Mucosa of stomach (tissue), 1 donor: ENCODE results near the gene AVL9.

ENCODE experiments used
- H3K27me3 ChIP-seq: one replicate; pipeline ENCODE4 v1.7.0; 2013; ENCODE audit warnings: mild to moderate bottlenecking, low read length; ENCODE audit not compliant: control insufficient read depth, insufficient read depth
- H3K36me3 ChIP-seq: one replicate; pipeline ENCODE4 v1.7.0; 2013; ENCODE audit warnings: low read length; ENCODE audit not compliant: control insufficient read depth, insufficient read depth
- H3K4me1 ChIP-seq: one replicate; pipeline ENCODE4 v1.7.0; 2013; ENCODE audit warnings: mild to moderate bottlenecking, low read length; ENCODE audit not compliant: control insufficient read depth, insufficient read depth
- H3K4me3 ChIP-seq: one replicate; pipeline ENCODE4 v1.7.0; 2013; ENCODE audit warnings: low read length
- H3K9ac ChIP-seq: one replicate; pipeline ENCODE4 v1.7.0; 2013; ENCODE audit warnings: mild to moderate bottlenecking, low read length, moderate library complexity
- H3K9me3 ChIP-seq: one replicate; pipeline ENCODE4 v1.7.0; 2013; ENCODE audit warnings: mild to moderate bottlenecking, low read length, moderate library complexity; ENCODE audit not compliant: control insufficient read depth
- donor health status: Pancreatic carcinoma.

The AVL9 gene

DNA sequence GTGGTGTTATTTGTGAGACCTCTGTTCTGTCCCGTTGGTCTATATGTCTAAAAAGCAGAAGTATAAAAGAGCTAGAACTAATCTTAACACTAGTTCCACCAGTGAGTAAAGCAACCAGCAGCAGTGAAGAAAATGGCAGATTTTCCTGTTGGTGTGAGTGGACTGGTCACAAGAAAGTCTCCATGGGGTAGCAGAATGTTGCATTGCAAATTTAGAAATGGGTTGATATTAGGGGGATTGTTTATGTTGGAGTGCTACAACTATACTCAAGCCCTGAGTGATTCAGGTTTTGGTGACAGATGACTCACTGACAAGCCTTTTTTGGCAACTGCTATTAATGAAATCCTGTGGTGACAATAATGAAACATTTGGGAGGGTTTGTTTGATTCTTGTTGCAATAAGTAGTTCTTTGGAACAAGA, 5.6 kb downstream of the AVL9 start:
- no peak overlapping the region for H3K9ac ChIP-seq
- no peaks in the 10 kb centered on the region for H3K36me3 ChIP-seq
- H3K27me3 ChIP-seq: no peaks in the 10 kb centered on the region
- no peak overlapping the region for H3K4me3 ChIP-seq
- peaks cover 6% of the 10 kb centered on the region for H3K4me1 ChIP-seq
- H3K9me3 ChIP-seq: no peaks in the 10 kb centered on the region

- peaks cover 4% of the 10 kb centered on the region for H3K4me1 ChIP-seq
Observed at GRCh38 chr7:32501522-32501921, 6.2 kb downstream of the AVL9 start.

GRCh38 chr7:32502728-32503127, 7.4 kb downstream of the AVL9 start:
- Histone ChIP-seq H3K36me3 (no peaks in the 10 kb centered on the region), H3K9me3 (no peaks in the 10 kb centered on the region), H3K9ac (no peak overlapping the region), H3K27me3 (no peaks in the 10 kb centered on the region), H3K4me1 (no peaks in the 10 kb centered on the region), H3K4me3 (no peak overlapping the region)

More at GRCh38 chr7:32501522-32501921, 6.2 kb downstream of the AVL9 start:
- no peaks in the 10 kb centered on the region for H3K27me3 ChIP-seq
- no peaks in the 10 kb centered on the region for H3K9me3 ChIP-seq
- H3K36me3 ChIP-seq: no peaks in the 10 kb centered on the region
- no peak overlapping the region for H3K4me3 ChIP-seq
- H3K9ac ChIP-seq: no peak overlapping the region

- no peak overlapping the region for H3K4me3 ChIP-seq
- no peaks in the 10 kb centered on the region for H3K27me3 ChIP-seq
- no peaks in the 10 kb centered on the region for H3K36me3 ChIP-seq
- no peaks in the 10 kb centered on the region for H3K9me3 ChIP-seq
- no peaks in the 10 kb centered on the region for H3K4me1 ChIP-seq
- H3K9ac ChIP-seq: no peak overlapping the region
Observed at GRCh38 chr7:32506266-32507054, 11.2 kb downstream of the AVL9 start.

DNA sequence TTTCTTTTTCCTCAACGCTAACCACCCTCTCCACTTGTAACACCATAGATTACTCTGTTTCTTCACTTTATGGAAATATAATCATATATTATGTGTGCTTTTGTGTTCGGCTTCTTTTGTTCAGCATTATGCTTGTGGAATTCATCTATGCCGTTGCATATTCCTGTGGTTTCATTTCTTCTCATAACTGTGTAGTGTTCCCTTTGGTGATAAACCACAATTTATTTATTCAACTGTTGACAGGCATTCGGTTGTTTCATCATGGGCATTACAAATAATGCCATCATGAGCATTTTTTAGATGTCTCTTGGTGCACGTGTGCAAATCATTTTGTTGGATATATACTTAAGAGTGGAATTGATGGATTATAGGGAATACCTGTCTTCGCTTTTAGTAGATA, 12.1 kb downstream of the AVL9 start:
- no peaks in the 10 kb centered on the region for H3K9me3 ChIP-seq
- H3K9ac ChIP-seq: no peak overlapping the region
- H3K36me3 ChIP-seq: no peaks in the 10 kb centered on the region
- H3K4me1 ChIP-seq: no peaks in the 10 kb centered on the region
- no peak overlapping the region for H3K4me3 ChIP-seq
- no peaks in the 10 kb centered on the region for H3K27me3 ChIP-seq

DNA sequence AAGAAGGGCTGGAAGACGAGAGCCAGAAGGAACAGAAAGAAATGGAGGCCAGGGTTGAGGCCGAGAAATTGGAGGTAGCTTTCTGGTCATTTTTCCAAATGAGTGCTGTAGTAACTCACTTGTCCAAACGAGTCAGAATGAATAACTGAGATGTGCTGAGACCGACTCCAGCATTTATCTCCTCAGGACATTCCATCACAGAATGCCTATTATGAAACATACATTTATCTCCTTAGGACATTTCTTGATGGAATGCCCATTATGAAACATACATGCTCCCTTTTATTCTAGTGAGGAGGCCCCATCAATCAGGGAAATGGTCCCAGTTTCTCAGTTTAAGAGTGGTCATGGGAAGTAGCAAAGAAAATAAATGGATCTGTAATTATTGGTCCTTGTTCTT, 16.5 kb downstream of the AVL9 start:
- no peak overlapping the region for H3K9ac ChIP-seq
- H3K9me3 ChIP-seq: no peaks in the 10 kb centered on the region
- no peaks in the 10 kb centered on the region for H3K36me3 ChIP-seq
- no peak overlapping the region for H3K4me3 ChIP-seq
- no peaks in the 10 kb centered on the region for H3K27me3 ChIP-seq
- H3K4me1 ChIP-seq: no peaks in the 10 kb centered on the region

DNA sequence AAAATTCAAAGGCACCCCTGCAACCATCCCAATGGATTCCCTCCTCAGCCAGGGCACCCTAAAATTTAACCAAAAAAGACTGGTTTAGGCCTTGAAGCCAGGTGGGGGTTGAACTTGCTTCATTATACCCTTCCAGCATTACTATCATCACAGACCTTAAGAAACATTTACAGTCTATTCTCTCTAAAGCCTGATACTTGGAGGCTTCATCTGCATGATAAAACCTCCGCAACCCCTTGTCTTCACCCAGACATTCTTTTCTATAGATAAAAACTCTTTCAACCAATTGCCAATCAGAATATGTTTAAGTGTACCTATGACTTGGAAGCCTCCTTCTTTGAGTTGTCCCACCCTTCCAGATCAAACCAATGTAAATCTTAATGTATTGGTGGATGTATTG, 17.9 kb downstream of the AVL9 start:
- no peaks in the 10 kb centered on the region for H3K36me3 ChIP-seq
- H3K4me3 ChIP-seq: no peak overlapping the region
- no peaks in the 10 kb centered on the region for H3K9me3 ChIP-seq
- H3K27me3 ChIP-seq: no peaks in the 10 kb centered on the region
- H3K9ac ChIP-seq: no peak overlapping the region
- no peaks in the 10 kb centered on the region for H3K4me1 ChIP-seq

GRCh38 chr7:32515890-32516550, 20.7 kb downstream of the AVL9 start:
- H3K36me3 ChIP-seq: no peaks in the 10 kb centered on the region

GRCh38 chr7:32516551-32517100, 21.3 kb downstream of the AVL9 start:
- Histone ChIP-seq H3K36me3 (no peaks in the 10 kb centered on the region), H3K9me3 (no peaks in the 10 kb centered on the region), H3K4me1 (no peaks in the 10 kb centered on the region), H3K27me3 (no peaks in the 10 kb centered on the region), H3K9ac (no peak overlapping the region), H3K4me3 (no peak overlapping the region)

More at GRCh38 chr7:32515890-32516550, 20.7 kb downstream of the AVL9 start:
- Histone ChIP-seq H3K27me3 (no peaks in the 10 kb centered on the region), H3K4me3 (no peak overlapping the region), H3K9ac (no peak overlapping the region), H3K4me1 (no peaks in the 10 kb centered on the region), H3K9me3 (no peaks in the 10 kb centered on the region)

DNA sequence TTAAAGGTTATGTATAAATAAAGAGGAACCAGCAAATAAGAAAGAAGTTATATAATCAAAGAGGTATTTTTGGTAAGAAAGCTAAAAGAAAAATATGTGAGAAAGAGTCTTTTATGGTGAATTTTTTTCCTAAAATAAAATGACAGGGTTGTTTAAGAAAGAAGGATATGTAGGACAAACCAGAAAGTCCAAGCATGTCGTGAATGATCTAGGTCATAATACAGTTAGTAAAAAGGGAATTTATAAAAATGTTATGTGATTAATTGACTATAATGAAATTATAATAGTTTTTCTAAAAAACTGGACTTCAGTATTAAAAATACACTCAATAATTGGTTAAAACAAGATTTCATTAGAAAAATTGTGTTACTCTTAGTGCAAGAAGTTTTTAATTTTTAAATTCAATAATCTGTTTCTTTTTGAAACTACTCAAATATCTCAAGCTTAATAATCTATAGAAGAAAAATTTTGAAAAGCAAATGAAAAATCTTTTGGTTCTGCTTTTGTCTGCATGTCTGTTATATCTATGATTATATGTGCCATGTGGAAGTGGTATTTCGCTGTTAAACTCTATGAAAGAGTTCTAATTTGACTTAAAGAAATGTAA, 23.3 kb downstream of the AVL9 start:
- Histone ChIP-seq H3K4me1 (no peaks in the 10 kb centered on the region), H3K9me3 (no peaks in the 10 kb centered on the region), H3K9ac (no peak overlapping the region), H3K36me3 (no peaks in the 10 kb centered on the region), H3K27me3 (no peaks in the 10 kb centered on the region), H3K4me3 (no peak overlapping the region)

DNA sequence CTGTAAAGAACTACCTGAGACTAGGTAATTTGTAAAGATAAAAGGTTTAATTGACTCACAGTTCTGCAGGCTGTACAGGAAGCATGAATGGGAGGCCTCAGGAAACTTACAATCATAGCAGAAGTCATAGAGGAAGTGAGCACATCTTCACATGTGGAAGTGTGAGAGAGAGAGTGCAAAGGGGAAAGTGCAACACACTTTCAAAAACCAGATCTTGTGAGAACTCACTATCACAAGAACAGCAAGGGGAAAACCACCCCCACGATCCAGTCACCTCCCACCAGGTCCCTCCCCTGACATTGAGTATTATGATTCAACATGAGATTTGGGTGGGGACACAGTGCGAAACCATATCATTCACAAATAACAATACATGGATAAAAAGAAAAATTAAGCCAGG, 24.5 kb downstream of the AVL9 start:
- no peaks in the 10 kb centered on the region for H3K9me3 ChIP-seq
- H3K36me3 ChIP-seq: no peaks in the 10 kb centered on the region
- no peak overlapping the region for H3K4me3 ChIP-seq
- H3K4me1 ChIP-seq: no peaks in the 10 kb centered on the region
- no peaks in the 10 kb centered on the region for H3K27me3 ChIP-seq
- no peak overlapping the region for H3K9ac ChIP-seq
